H1 (cell line): ENCODE measurements around the gene RNF220. TPM values are rescaled to one million over a fixed set of nuclear protein-coding genes. Genes with fewer than 3 reads are reported as not detected.

Source experiments
- CTCF ChIA-PET: fragments of 300-600 bp; sonication (Branson Sonifier 250); formaldehyde crosslinking; loops from one replicate; lab custom pipeline; 2021; ENCODE audit not compliant: partially characterized antibody; lab: Charles Lee
- POLR2A ChIA-PET: fragments of 300-600 bp; sonication (Branson Sonifier 250); formaldehyde crosslinking; loops from one replicate; lab custom pipeline; 2021; ENCODE audit warnings: inconsistent platforms; ENCODE audit not compliant: partially characterized antibody; lab: Charles Lee
- DNase-seq, 2 experiments: peaks; one replicate each; pipeline versions ENCODE4 v3.0.0 to v3.0.0-alpha.2; 2010 to 2022; ENCODE audit warnings: low spot score in 2 of 2, low read depth in 1 of 2, mixed read lengths in 1 of 2
- FAIRE-seq: peaks from 2 replicates; lab custom pipeline; 2011; peaks lifted over from hg19 to GRCh38; lab: Jason Lieb, UNC
- H2AFZ ChIP-seq: 2 replicates; pipeline ENCODE4 v1.8.1; 2012; ENCODE audit warnings: low read length, inconsistent platforms
- H2AK5ac ChIP-seq: 2 replicates; pipeline ENCODE4 v1.6.1; 2013; ENCODE audit warnings: low read depth, low read length
- H2BK120ac ChIP-seq: replicated peaks from 2 replicates; pipeline ENCODE3; 2013; ENCODE audit warnings: low read depth, low read length, inconsistent platforms
- H2BK12ac ChIP-seq: 2 replicates; pipeline ENCODE4 v1.6.1; 2013; ENCODE audit warnings: low read depth, low read length
- H2BK15ac ChIP-seq: 2 replicates; pipeline ENCODE4 v1.6.1; 2013; ENCODE audit warnings: low read length
- H2BK20ac ChIP-seq: 2 replicates; pipeline ENCODE4 v1.6.1; 2013; ENCODE audit warnings: low read length
- H2BK5ac ChIP-seq: 2 replicates; pipeline ENCODE4 v1.6.1; 2013; ENCODE audit warnings: low read depth, low read length
- H3K14ac ChIP-seq: 2 replicates; pipeline ENCODE4 v1.6.1; 2013; ENCODE audit warnings: inconsistent platforms; ENCODE audit not compliant: insufficient read length
- H3K18ac ChIP-seq: 2 replicates; pipeline ENCODE4 v1.6.1; 2013; ENCODE audit warnings: low read length; ENCODE audit errors: extremely low read depth
- H3K23ac ChIP-seq: 2 replicates; pipeline ENCODE4 v1.6.1; 2013; ENCODE audit warnings: inconsistent platforms; ENCODE audit not compliant: insufficient read length
- H3K23me2 ChIP-seq: 2 replicates; pipeline ENCODE4 v1.6.1; 2013; ENCODE audit warnings: low read depth, low read length
- H3K27ac ChIP-seq: 2 replicates; pipeline ENCODE4 v1.6.1; 2011; ENCODE audit warnings: low read depth, low read length, inconsistent platforms
- H3K27me3 ChIP-seq, 4 experiments: replicated peaks in 1 of 4; 1 replicate in 1 of 4; 2 replicates in 3 of 4; pipeline versions ENCODE4 v1.6.1 to v1.8.1; 2011 to 2013; ENCODE audit warnings: low read length in 3 of 4, mild to moderate bottlenecking in 3 of 4, inconsistent platforms in 2 of 4, mixed read lengths in 2 of 4, moderate library complexity in 1 of 4; ENCODE audit not compliant: control insufficient read depth in 3 of 4, insufficient read depth in 3 of 4; ENCODE audit errors: extremely low read depth in 1 of 4
- H3K36me3 ChIP-seq, 4 experiments: 2 replicates each; pipeline versions ENCODE4 v1.6.1 to v1.8.1; 2011 to 2013; ENCODE audit warnings: mild to moderate bottlenecking in 4 of 4, low read length in 3 of 4, moderate library complexity in 2 of 4, control low read depth in 1 of 4, inconsistent platforms in 1 of 4; ENCODE audit not compliant: insufficient read depth in 4 of 4, control insufficient read depth in 2 of 4
- H3K4ac ChIP-seq: replicated peaks from 2 replicates; pipeline ENCODE3; 2013; ENCODE audit warnings: low read length, low read depth, mixed read lengths, inconsistent platforms; ENCODE audit not compliant: insufficient read length
- H3K4me1 ChIP-seq, 4 experiments: replicated peaks in 1 of 4; 1 replicate in 1 of 4; 2 replicates in 3 of 4; pipeline versions ENCODE4 v1.6.1 to v1.8.1; 2011 to 2013; ENCODE audit warnings: low read length in 3 of 4, inconsistent platforms in 2 of 4, mixed read lengths in 1 of 4; ENCODE audit not compliant: insufficient read depth in 4 of 4, control insufficient read depth in 3 of 4
- H3K4me2 ChIP-seq, 2 experiments: 2 replicates each; pipeline versions ENCODE4 v1.6.1 to v1.8.1; 2011 to 2013; ENCODE audit warnings: low read depth in 2 of 2, low read length in 2 of 2, control low read depth in 1 of 2, inconsistent platforms in 1 of 2, mild to moderate bottlenecking in 1 of 2; ENCODE audit not compliant: insufficient read depth in 1 of 2
- H3K4me3 ChIP-seq, 4 experiments: fragments of 200-600, 300-600 bp in 1 of 4; sonication (generic), shearing (Covaris generic), sonication (Bioruptor Twin) in 1 of 4; 2 replicates each; pipeline versions ENCODE4 v1.5.1 to v1.8.1; 2011 to 2016; ENCODE audit warnings: low read length in 4 of 4, low read depth in 3 of 4, control low read depth in 2 of 4, inconsistent platforms in 2 of 4, mild to moderate bottlenecking in 2 of 4, mixed read lengths in 1 of 4, moderate library complexity in 1 of 4; ENCODE audit not compliant: insufficient read depth in 2 of 4; ENCODE audit errors: extremely low read depth in 1 of 4
- H3K56ac ChIP-seq: replicated peaks from 2 replicates; pipeline ENCODE3; 2013; ENCODE audit warnings: low read depth, mild to moderate bottlenecking, mixed read lengths, low read length, inconsistent platforms; ENCODE audit not compliant: insufficient read length
- H3K79me1 ChIP-seq: 2 replicates; pipeline ENCODE4 v1.6.1; 2013; ENCODE audit warnings: low read depth, low read length, control low read depth
- H3K79me2 ChIP-seq, 2 experiments: 2 replicates each; pipeline versions ENCODE4 v1.6.1 to v1.8.1; 2012 to 2013; ENCODE audit warnings: low read length in 2 of 2, mild to moderate bottlenecking in 2 of 2, inconsistent platforms in 1 of 2; ENCODE audit not compliant: insufficient read depth in 2 of 2, control insufficient read depth in 1 of 2
- H3K9ac ChIP-seq, 4 experiments: replicated peaks in 1 of 4; 1 replicate in 1 of 4; 2 replicates in 3 of 4; pipeline versions ENCODE4 v1.6.1 to v1.8.1; 2011 to 2013; ENCODE audit warnings: low read depth in 3 of 4, low read length in 3 of 4, control low read depth in 2 of 4, mild to moderate bottlenecking in 2 of 4, moderate library complexity in 2 of 4, inconsistent platforms in 1 of 4; ENCODE audit errors: extremely low read depth in 1 of 4
- H3K9me3 ChIP-seq, 2 experiments: 2 replicates each; pipeline versions ENCODE4 v1.6.1 to v1.8.1; 2012 to 2013; ENCODE audit warnings: mild to moderate bottlenecking in 2 of 2, moderate library complexity in 2 of 2, control low read depth in 1 of 2, inconsistent platforms in 1 of 2, low read depth in 1 of 2, low read length in 1 of 2, mixed read lengths in 1 of 2; ENCODE audit not compliant: insufficient read depth in 2 of 2
- H4K20me1 ChIP-seq, 2 experiments: replicated peaks in 1 of 2; 2 replicates each; pipeline versions ENCODE3 to v1.8.1; 2011 to 2013; ENCODE audit warnings: inconsistent platforms in 2 of 2, low read length in 2 of 2, mild to moderate bottlenecking in 1 of 2; ENCODE audit not compliant: insufficient read depth in 2 of 2, control insufficient read depth in 1 of 2
- H4K5ac ChIP-seq: 2 replicates; pipeline ENCODE4 v1.6.1; 2013; ENCODE audit warnings: low read length, low read depth, mixed read lengths, inconsistent platforms; ENCODE audit not compliant: insufficient read length
- H4K8ac ChIP-seq: 2 replicates; pipeline ENCODE4 v1.8.0; 2013; ENCODE audit warnings: mild to moderate bottlenecking, moderate library complexity, low read length, inconsistent platforms; ENCODE audit not compliant: insufficient read depth; ENCODE audit errors: extremely low read depth
- H4K91ac ChIP-seq: replicated peaks from 2 replicates; pipeline ENCODE3; 2013; ENCODE audit warnings: low read length, mixed read lengths, inconsistent platforms; ENCODE audit not compliant: insufficient read length
- ASH2L ChIP-seq: fragments of 200-600, 300-600 bp; sonication (generic); IDR thresholded peaks from one replicate; pipeline ENCODE4 v1.7.1; 2017; ENCODE audit warnings: low read length
- CHD2 ChIP-seq: IDR thresholded peaks from 2 replicates; pipeline ENCODE4 v1.6.1; 2012; ENCODE audit warnings: low read length, improper control_type of control experiment
- CREB1 ChIP-seq: IDR thresholded peaks from 2 replicates; pipeline ENCODE4 v1.6.1; 2012; ENCODE audit warnings: inconsistent platforms
- KDM4A ChIP-seq: IDR thresholded peaks from one replicate; pipeline ENCODE4 v1.7.1; 2012; ENCODE audit warnings: low read depth, mild to moderate bottlenecking, moderate library complexity, low read length, inconsistent platforms; ENCODE audit not compliant: severe bottlenecking
- MAFK ChIP-seq: IDR thresholded peaks from 2 replicates; pipeline ENCODE4 v1.6.1; 2012; ENCODE audit warnings: low read depth, mild to moderate bottlenecking, improper control_type of control experiment, low read length
- RAD21 ChIP-seq, 2 experiments: IDR thresholded peaks in 1 of 2; conservative IDR thresholded peaks in 1 of 2; 2 replicates each; pipeline ENCODE4 v1.6.1; 2011; ENCODE audit warnings: low read depth in 2 of 2, low read length in 2 of 2, improper control_type of control experiment in 1 of 2, inconsistent platforms in 1 of 2, mild to moderate bottlenecking in 1 of 2, moderate library complexity in 1 of 2
- RBBP5 ChIP-seq: IDR thresholded peaks from 2 replicates; pipeline ENCODE4 v1.7.1; 2012; ENCODE audit warnings: low read depth, mild to moderate bottlenecking, inconsistent platforms, low read length, moderate library complexity, borderline replicate concordance
- SAP30 ChIP-seq: fragments of 300-600 bp; sonication (generic); IDR thresholded peaks from 2 replicates; pipeline ENCODE4 v1.7.1; 2012; ENCODE audit warnings: low read length, moderate library complexity, mild to moderate bottlenecking, inconsistent platforms; ENCODE audit not compliant: insufficient read depth, insufficient replicate concordance
- TAF1 ChIP-seq: IDR thresholded peaks from 2 replicates; pipeline ENCODE4 v1.6.1; 2011; ENCODE audit warnings: mild to moderate bottlenecking, low read depth, low read length
- TAF7 ChIP-seq: optimal IDR thresholded peaks from 2 replicates; pipeline ENCODE3; 2011; ENCODE audit warnings: low read depth, mild to moderate bottlenecking, inconsistent platforms, low read length, moderate library complexity, borderline replicate concordance
- TEAD4 ChIP-seq: IDR thresholded peaks from 2 replicates; pipeline ENCODE4 v1.6.1; 2012; ENCODE audit warnings: low read depth, low read length, inconsistent platforms, mixed read lengths
- YY1 ChIP-seq: IDR thresholded peaks from 2 replicates; pipeline ENCODE4 v1.6.1; 2011; ENCODE audit warnings: low read depth, mild to moderate bottlenecking, low read length
- polyA plus RNA-seq, 7 experiments: library from polyadenylated mRNA; depleted of rRNA in 3 of 7; stranded (reverse) in 5 of 7; unstranded in 2 of 7; fragments of >200 nt in 5 of 7; fragments of 200-250 nt in 2 of 7; gene quantifications; 1 replicate in 5 of 7; 2 replicates in 1 of 7; 4 replicates in 1 of 7; pipeline versions ENCODE4 v1.2.1 to v1.2.3, GENCODE V29; 2011 to 2013; ENCODE audit warnings: missing spikeins in 2 of 7, mixed read lengths in 2 of 7
- total RNA-seq: library from RNA; stranded (reverse); fragmentation: NEBNext Ultra II Directional; extraction: Animal tissue kit (Norgen Biotek cat#: 25700); gene quantifications from 2 replicates; pipeline ENCODE4 v1.2.1, GENCODE V29; 2021
- TF ChIP-seq, protein P1 (sequence below): IDR thresholded peaks from 2 replicates; pipeline ENCODE4 v1.6.1; 2012; ENCODE audit warnings: inconsistent platforms

Gene RNF220
- total and polyA plus RNA-seq, 2 of the 8 experiments (the other 6 are each of a cell fraction or from before 2014, with no cell fraction given), result 123 to 160 TPM

GRCh38 chr1:44476891-44477290 is 71.8 kb downstream of the RNF220 start:
- H2BK120ac ChIP-seq, result no peak overlapping the region
- ChIA-PET POLR2A (interaction anchor here (0.8 to 0.9 kb wide), 3 partner anchors 13 to 155 kb away, joined by 3 to 4 read pairs (median 3); no protein-coding TSS in a partner anchor), CTCF (interaction anchor here (0.7 to 2.2 kb wide), 13 partner anchors 10 to 384 kb away, joined by 3 to 6 read pairs (median 4); no protein-coding TSS in a partner anchor)
- H3K36me3 ChIP-seq, result no peaks in the 10 kb centered on the region
- no peak overlapping the region for H2BK15ac ChIP-seq
- no peak overlapping the region for H4K8ac ChIP-seq
- no peak overlapping the region for H3K56ac ChIP-seq
- H3K27ac ChIP-seq, result no peak overlapping the region
- no peak overlapping the region for H2BK20ac ChIP-seq
- FAIRE-seq (peak; percentile 13), DNase-seq (no peak)
- H4K5ac ChIP-seq, result no peak overlapping the region
- TF ChIP-seq, protein P1, sequence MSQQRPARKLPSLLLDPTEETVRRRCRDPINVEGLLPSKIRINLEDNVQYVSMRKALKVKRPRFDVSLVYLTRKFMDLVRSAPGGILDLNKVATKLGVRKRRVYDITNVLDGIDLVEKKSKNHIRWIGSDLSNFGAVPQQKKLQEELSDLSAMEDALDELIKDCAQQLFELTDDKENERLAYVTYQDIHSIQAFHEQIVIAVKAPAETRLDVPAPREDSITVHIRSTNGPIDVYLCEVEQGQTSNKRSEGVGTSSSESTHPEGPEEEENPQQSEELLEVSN, result no peak
- TF ChIP-seq RBBP5 (no peak), TAF1 (no peak), TEAD4 (no peak), MAFK (no peak), YY1 (no peak), ASH2L (no peak), CHD2 (no peak), SAP30 (no peak), TAF7 (no peak), CREB1 (no peak), KDM4A (no peak), RAD21 (IDR thresholded peaks at IDR 0.05 in 1 of 2, conservative IDR thresholded peaks at IDR 0.05 in 1 of 2; ENCODE audit: low read depth in 2 of 2, low read length in 2 of 2) (no peak)
- peaks cover 0 to 4% of the 10 kb centered on the region in 2 experiments; a peak in 1 of 4 replicates for H3K79me2 ChIP-seq
- H3K79me1 ChIP-seq, result no peaks in the 10 kb centered on the region; the same call in 1 of the 2 replicates
- 0 out of 4 replicates have a peak, but pooled peaks cover 0 to 1% of the 10 kb centered on the region in 2 experiments for H3K9me3 ChIP-seq
- no peak overlapping the region; the same call in 1 of the 2 replicates for H2AK5ac ChIP-seq
- no peak overlapping the region for H2BK12ac ChIP-seq
- H3K9ac ChIP-seq, result no peak overlapping the region
- no peak overlapping the region for H3K14ac ChIP-seq
- H3K4me2 ChIP-seq, result peak overlapping the region; percentile 10 to 54; a peak in 3 of 4 replicates
- H2BK5ac ChIP-seq, result no peak overlapping the region
- H3K18ac ChIP-seq, result no peak overlapping the region
- H2AFZ ChIP-seq, result no peak overlapping the region
- no peaks in the 10 kb centered on the region for H3K27me3 ChIP-seq
- no peaks in the 10 kb centered on the region for H3K23me2 ChIP-seq
- H4K91ac ChIP-seq, result no peak overlapping the region
- H3K4me1 ChIP-seq, result peaks cover 6 to 19% (median 11%) of the 10 kb centered on the region in 4 experiments
- H3K4me3 ChIP-seq, result no peak overlapping the region
- no peak overlapping the region for H3K4ac ChIP-seq
- peaks cover 0 to 2% of the 10 kb centered on the region in 2 experiments for H4K20me1 ChIP-seq
- H3K23ac ChIP-seq, result no peak overlapping the region
